Stomach (tissue), 9 donors: ENCODE measurements around the gene CHST11. TPM values are rescaled to one million over a fixed set of nuclear protein-coding genes. Genes with fewer than 3 reads are reported as not detected.

ENCODE experiments used
- DNase-seq, 2 donors: peaks; one replicate each; pipeline versions ENCODE4 v3.0.0 to v3.0.0-alpha.2; 2013 to 2019
- H3K27ac ChIP-seq, 5 donors: fragments of 200-600 bp in 4 of 5; sonication (generic) in 4 of 5; one replicate each; pipeline ENCODE4 v1.5.1; 2013 to 2019; ENCODE audit warnings: mild to moderate bottlenecking in 1 of 5, moderate library complexity in 1 of 5
- H3K27me3 ChIP-seq, 3 donors: fragments of 200-600 bp; sonication (generic); one replicate each; pipeline ENCODE4 v1.5.1; 2017 to 2019; ENCODE audit warnings: mixed run types in 1 of 3
- H3K36me3 ChIP-seq, 4 donors: fragments of 200-600 bp; sonication (generic); 1 replicate in 3 of 4; 2 replicates in 1 of 4; pipeline ENCODE4 v1.5.1; 2016 to 2019
- H3K4me1 ChIP-seq, 4 donors: fragments of 200-600 bp; sonication (generic); one replicate each; pipeline ENCODE4 v1.5.1; 2016 to 2019
- H3K4me3 ChIP-seq, 4 donors: fragments of 200-600 bp; sonication (generic) in 3 of 4; one replicate each; pipeline ENCODE4 v1.5.1; 2016 to 2019; ENCODE audit warnings: mild to moderate bottlenecking in 1 of 4
- H3K9me3 ChIP-seq, 4 donors: fragments of 200-600 bp; sonication (generic); one replicate each; pipeline ENCODE4 v1.5.1; 2016 to 2019
- CTCF ChIP-seq, 7 experiments: fragments of 450-650 bp in 4 of 7; fragments of 200-600 bp in 3 of 7; sonication (generic) in 3 of 7; IDR thresholded peaks; one replicate each; pipeline ENCODE4 v1.5.1; 2016 to 2019; ENCODE audit warnings: antibody characterized with exemption in 7 of 7, control low read depth in 2 of 7, mild to moderate bottlenecking in 1 of 7
- EP300 ChIP-seq: sonication (generic); formaldehyde crosslinking; IDR thresholded peaks from one replicate; pipeline ENCODE4 v1.6.1; 2017; ENCODE audit warnings: antibody characterized with exemption
- POLR2A ChIP-seq, 4 donors: fragments of 450-650 bp; IDR thresholded peaks; one replicate each; pipeline ENCODE4 v1.6.1; 2016; ENCODE audit warnings: antibody characterized with exemption in 4 of 4, control low read depth in 2 of 4, mild to moderate bottlenecking in 1 of 4, moderate library complexity in 1 of 4
- POLR2AphosphoS5 ChIP-seq, 3 donors: sonication (generic); formaldehyde crosslinking; IDR thresholded peaks; one replicate each; pipeline ENCODE4 v1.6.1; 2016; ENCODE audit warnings: antibody characterized with exemption in 3 of 3
- WGBS, 5 donors: extraction: QIAGEN DNeasy Blood & Tissue Kit in 3 of 5; methylation state at CpG; one replicate each; pipeline versions ENCODE4 v1.1.5 to v1.1.7; 2013 to 2018; 5-methylcytosine and 5-hydroxymethylcytosine counted together
- intact Hi-C: fragments of 100-400 bp; cut with DNase I; formaldehyde crosslinking; loops from one replicate; pipeline ENCODE4 v1.15.1; 2023; ENCODE audit warnings: low total_unique reads
- polyA plus RNA-seq, 3 donors: library from polyadenylated mRNA; stranded (reverse); fragments of 200-250 nt; gene quantifications; one replicate each; pipeline ENCODE4 v1.2.3, GENCODE V29; 2013
- total RNA-seq, 5 donors: library from RNA; depleted of rRNA; stranded (reverse); fragments of >200 nt; gene quantifications; one replicate each; pipeline versions ENCODE4 v1.1.0 to v1.2.3, GENCODE V29; 2014 to 2016
- donor health status: healthy with polysubstance abuse.
- donor health status: Bipolar disorder and iron deficiency.
- donor health status: healthy.

CHST11 gene
- total and polyA plus RNA-seq, 8 donors, result 2.3 to 192 (median 18.6) TPM

GRCh38 chr12:104710940-104711689 is 254.4 kb downstream of the CHST11 start:
- no peaks in the 10 kb centered on the region for H3K36me3 ChIP-seq
- no peaks in the 10 kb centered on the region for H3K9me3 ChIP-seq
- H3K27ac ChIP-seq, result peak overlapping the region in 4 of 5 donors; percentile 28 to 73 (median 66)
- H3K4me1 ChIP-seq, result peaks cover 15 to 60% (median 40%) of the 10 kb centered on the region in 4 donors
- peak in 1 of 2 donors; percentile 73 for DNase-seq
- no peaks in the 10 kb centered on the region for H3K27me3 ChIP-seq
- intact Hi-C loops, result loop anchor here (10.0 kb wide), 1 partner anchor 84 kb away; no protein-coding TSS in a partner anchor
- 36 to 51% (median 46%) methylated on average over 8 of the region's 8 CpGs for WGBS, 5 donors
- no peak overlapping the region for H3K4me3 ChIP-seq
- no peak for TF ChIP-seq POLR2A (IDR thresholded peaks at IDR 0.05)
- TF ChIP-seq POLR2AphosphoS5 (IDR thresholded peaks at IDR 0.05), result peak in 2 of 3 donors; percentile 28 to 46

- peaks cover 15 to 58% (median 40%) of the 10 kb centered on the region in 4 donors for H3K4me1 ChIP-seq
- H3K9me3 ChIP-seq, result no peaks in the 10 kb centered on the region
- 64 to 76% (median 71%) methylated on average over 6 of the region's 6 CpGs for WGBS, 5 donors
- intact Hi-C loops, result loop anchor here (10.0 kb wide), 1 partner anchor 82 kb away; no protein-coding TSS in a partner anchor
- peak overlapping the region in 2 of 5 donors; percentile 61 to 73 for H3K27ac ChIP-seq
- peak in 1 of 2 donors; percentile 47 for DNase-seq
- no peak for TF ChIP-seq POLR2A (IDR thresholded peaks at IDR 0.05)
- no peak for TF ChIP-seq CTCF (IDR thresholded peaks at IDR 0.05)
- no peak for TF ChIP-seq POLR2AphosphoS5 (IDR thresholded peaks at IDR 0.05)
- TF ChIP-seq EP300, result no peak
- no peak overlapping the region for H3K4me3 ChIP-seq
- no peaks in the 10 kb centered on the region for H3K27me3 ChIP-seq
- H3K36me3 ChIP-seq, result no peaks in the 10 kb centered on the region
These were observed 255.7 kb downstream of the CHST11 start for GRCh38 chr12:104712477-104712876.

GRCh38 chr12:104712968-104713367 is 256.2 kb downstream of the CHST11 start:
- TF ChIP-seq EP300 (no peak), POLR2AphosphoS5 (IDR thresholded peaks at IDR 0.05) (no peak)
- Histone ChIP-seq H3K27me3 (no peaks in the 10 kb centered on the region), H3K27ac (no peak overlapping the region), H3K4me1 (peaks cover 15 to 57% (median 40%) of the 10 kb centered on the region in 4 donors), H3K36me3 (no peaks in the 10 kb centered on the region), H3K9me3 (no peaks in the 10 kb centered on the region), H3K4me3 (no peak overlapping the region)
- intact Hi-C loops, result loop anchor here (10.0 kb wide), 1 partner anchor 82 kb away; no protein-coding TSS in a partner anchor
- DNase-seq, result peak; percentile 45 to 54
- WGBS, 5 donors, result 31 to 78% (median 44%) methylated on average over 5 of the region's 5 CpGs

- intact Hi-C loops, result loop anchor here (10.0 kb wide), 1 partner anchor 81 kb away; no protein-coding TSS in a partner anchor
These were observed 256.7 kb downstream of the CHST11 start for GRCh38 chr12:104713444-104713843.

More at GRCh38 chr12:104713444-104713843, 256.7 kb downstream of the CHST11 start:
- H3K36me3 ChIP-seq, result no peaks in the 10 kb centered on the region
- DNase-seq, result no peak
- no peak overlapping the region for H3K4me3 ChIP-seq
- H3K27ac ChIP-seq, result no peak overlapping the region
- H3K4me1 ChIP-seq, result peaks cover 15 to 62% (median 42%) of the 10 kb centered on the region in 4 donors
- no peaks in the 10 kb centered on the region for H3K9me3 ChIP-seq
- WGBS, 5 donors, result 40 to 61% (median 51%) methylated on average over 8 of the region's 8 CpGs
- TF ChIP-seq EP300, result no peak
- no peak for TF ChIP-seq CTCF (IDR thresholded peaks at IDR 0.05)
- no peak for TF ChIP-seq POLR2AphosphoS5 (IDR thresholded peaks at IDR 0.05)
- no peak for TF ChIP-seq POLR2A (IDR thresholded peaks at IDR 0.05)
- H3K27me3 ChIP-seq, result no peaks in the 10 kb centered on the region
